CD8-positive, alpha-beta memory T cell (primary cell): ENCODE measurements around the gene UST. TPM values are rescaled to one million over a fixed set of nuclear protein-coding genes. Genes with fewer than 3 reads are reported as not detected.

Experiments used
- CTCF ChIA-PET: fragments of 350-600 bp; sonication (Branson Sonifier 250); formaldehyde crosslinking; loops from one replicate; lab custom pipeline; 2021; ENCODE audit warnings: antibody characterized with exemption; lab: Charles Lee
- POLR2A ChIA-PET: fragments of 350-600 bp; sonication (Branson Sonifier 250); formaldehyde crosslinking; loops from one replicate; lab custom pipeline; 2021; ENCODE audit warnings: antibody characterized with exemption; lab: Charles Lee
- DNase-seq, 5 donors: peaks; one replicate each; pipeline versions ENCODE4 v3.0.0 to v3.0.0-alpha.2; 2020 to 2022; ENCODE audit warnings: mixed read lengths in 1 of 5
- H3K27ac ChIP-seq: one replicate; pipeline ENCODE4 v1.7.0; 2013; ENCODE audit warnings: low read depth, mild to moderate bottlenecking, low read length, moderate library complexity
- H3K27me3 ChIP-seq: 2 replicates; pipeline ENCODE4 v1.7.0; 2013; ENCODE audit warnings: low read length, mild to moderate bottlenecking; ENCODE audit not compliant: insufficient read depth, poor library complexity, severe bottlenecking
- H3K36me3 ChIP-seq: 2 replicates; pipeline ENCODE4 v1.7.0; 2013; ENCODE audit warnings: mild to moderate bottlenecking, low read length, moderate library complexity; ENCODE audit not compliant: insufficient read depth
- H3K4me1 ChIP-seq: 2 replicates; pipeline ENCODE4 v1.7.0; 2013; ENCODE audit warnings: mild to moderate bottlenecking, low read length, moderate library complexity; ENCODE audit not compliant: insufficient read depth
- H3K4me3 ChIP-seq: 2 replicates; pipeline ENCODE4 v1.7.0; 2013; ENCODE audit warnings: mild to moderate bottlenecking, low read length
- H3K9me3 ChIP-seq: 2 replicates; pipeline ENCODE4 v1.7.0; 2013; ENCODE audit warnings: mild to moderate bottlenecking, low read length
- H3K27ac Mint-ChIP-seq, 8 donors: one replicate each; pipeline ENCODE4 v1.8.0; 2020 to 2021; ENCODE audit warnings: mixed read lengths in 8 of 8, mild to moderate bottlenecking in 6 of 8, inconsistent platforms in 3 of 8, moderate library complexity in 3 of 8
- H3K27me3 Mint-ChIP-seq, 2 donors: one replicate each; pipeline ENCODE4 v1.8.0; 2020 to 2021; ENCODE audit warnings: mixed read lengths in 2 of 2, mild to moderate bottlenecking in 1 of 2, moderate library complexity in 1 of 2
- H3K36me3 Mint-ChIP-seq, 3 donors: one replicate each; pipeline ENCODE4 v1.8.0; 2020 to 2021; ENCODE audit warnings: mixed read lengths in 3 of 3, inconsistent platforms in 1 of 3, mild to moderate bottlenecking in 1 of 3
- H3K4me1 Mint-ChIP-seq, 3 donors: one replicate each; pipeline ENCODE4 v1.8.0; 2020 to 2021; ENCODE audit warnings: mixed read lengths in 3 of 3, inconsistent platforms in 1 of 3, mild to moderate bottlenecking in 1 of 3
- H3K4me3 Mint-ChIP-seq, 7 donors: one replicate each; pipeline ENCODE4 v1.8.0; 2020 to 2021; ENCODE audit warnings: mixed read lengths in 7 of 7, mild to moderate bottlenecking in 6 of 7, moderate library complexity in 4 of 7, inconsistent platforms in 2 of 7
- H3K9me3 Mint-ChIP-seq, 5 donors: one replicate each; pipeline ENCODE4 v1.8.0; 2020 to 2022; ENCODE audit warnings: mixed read lengths in 5 of 5, mild to moderate bottlenecking in 3 of 5, moderate library complexity in 2 of 5, inconsistent platforms in 1 of 5
- polyA plus RNA-seq: library from polyadenylated mRNA; unstranded; fragments of 300-500 nt; fragmentation: Illumina TruSeq; gene quantifications from one replicate; pipeline ENCODE4 v1.2.3, GENCODE V29; 2021
- total RNA-seq, 2 experiments: library from RNA; stranded (reverse); gene quantifications; one replicate each; pipeline ENCODE4 v1.2.3, GENCODE V29; 2021

UST gene
- total and polyA plus RNA-seq, 3 experiments from 2014 or later, result 2.4 to 7.8 (median 6.4) TPM

DNA sequence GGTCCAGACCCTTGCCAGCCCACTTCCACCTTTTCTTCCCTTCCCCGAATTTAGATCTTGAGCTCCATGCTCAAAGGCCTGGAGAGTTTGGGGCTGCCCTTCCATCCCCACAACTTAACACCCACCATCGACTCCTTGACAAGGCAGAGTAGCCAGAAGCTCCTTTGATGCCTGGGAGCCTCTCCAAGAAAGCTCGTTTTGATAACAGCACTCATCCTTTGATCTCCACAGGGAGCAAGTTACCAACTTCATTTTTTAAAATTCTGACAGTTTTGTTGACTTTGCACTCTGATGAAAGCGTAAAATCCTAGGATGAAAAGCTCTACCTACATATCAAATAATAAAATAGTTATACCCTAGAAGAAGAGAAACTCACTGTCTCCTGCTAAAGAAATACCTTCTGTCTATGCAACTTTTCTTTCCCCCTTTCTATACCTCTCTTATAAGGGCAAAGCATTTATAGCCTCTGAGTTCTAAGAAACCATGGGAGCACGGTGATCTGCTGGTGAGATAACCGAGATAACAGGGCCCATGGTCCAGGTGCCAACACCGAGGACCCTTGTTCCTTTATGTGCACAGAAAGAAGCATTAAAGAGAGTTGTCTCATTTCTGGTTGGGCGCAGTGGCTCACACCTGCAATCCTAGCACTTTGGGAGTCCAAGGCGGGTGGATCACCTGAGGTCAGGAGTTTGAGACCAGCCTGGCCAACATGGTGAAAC, 134.9 kb downstream of the UST start:
- no peaks in the 10 kb centered on the region for H3K27me3 ChIP-seq
- no peaks in the 10 kb centered on the region for H3K4me1 ChIP-seq
- peaks cover 1 to 26% (median 7%) of the 10 kb centered on the region in 3 donors for H3K4me1 Mint-ChIP-seq
- no peak overlapping the region for H3K4me3 ChIP-seq
- CTCF ChIA-PET, result interaction anchor here (0.7 kb wide), 1 partner anchor 726 kb away, joined by 3 read pairs; no protein-coding TSS in a partner anchor
- DNase-seq, result no peak
- peak overlapping the region in 1 of 8 donors; percentile 10 for H3K27ac Mint-ChIP-seq
- H3K27ac ChIP-seq, result no peak overlapping the region
- POLR2A ChIA-PET, result no interaction called here
- H3K9me3 Mint-ChIP-seq, result no peaks in the 10 kb centered on the region
- no peaks in the 10 kb centered on the region for H3K36me3 Mint-ChIP-seq
- no peaks in the 10 kb centered on the region for H3K9me3 ChIP-seq
- no peak overlapping the region for H3K4me3 Mint-ChIP-seq
- no peaks in the 10 kb centered on the region for H3K27me3 Mint-ChIP-seq
- H3K36me3 ChIP-seq, result no peaks in the 10 kb centered on the region

DNA sequence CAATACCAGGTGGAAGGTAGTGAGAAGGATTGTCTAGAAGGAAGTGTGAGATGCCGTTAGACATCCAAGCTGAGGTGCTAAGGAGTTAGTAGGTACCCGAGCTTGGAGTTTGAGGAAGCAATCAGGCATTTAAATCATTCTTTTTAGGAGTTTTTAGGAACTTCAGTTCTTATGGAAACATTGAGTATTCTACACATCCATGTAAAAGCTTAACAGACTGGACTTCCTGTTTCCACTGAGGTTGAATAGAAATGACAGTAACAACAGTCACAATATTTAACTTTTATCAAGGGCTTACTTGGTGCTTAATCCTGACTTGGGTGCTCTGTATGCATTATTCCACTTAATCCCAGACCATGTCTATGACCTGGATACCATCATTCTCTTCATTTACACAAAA, 136.4 kb downstream of the UST start:
- no peak for DNase-seq

DNA sequence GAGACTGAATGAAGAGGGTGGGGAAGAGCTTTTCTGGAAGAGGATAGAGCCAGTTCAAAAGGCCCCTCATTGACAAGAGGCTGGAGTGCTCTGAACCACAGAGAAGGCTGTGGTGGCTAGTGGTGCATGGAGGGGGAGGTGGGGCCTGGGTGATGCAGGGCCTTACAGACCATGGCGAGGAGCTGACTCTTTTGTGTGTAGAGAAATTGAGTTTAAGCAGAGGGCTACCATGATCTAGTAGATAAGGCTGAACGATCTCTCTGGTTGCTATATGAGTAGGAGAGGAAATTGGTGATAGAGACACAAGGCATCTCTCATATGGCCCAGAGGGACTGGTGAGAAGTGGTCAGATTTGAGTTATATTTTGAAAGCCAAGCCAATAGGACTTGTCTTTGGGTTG, 137.6 kb downstream of the UST start:
- ChIA-PET CTCF (interaction anchor here (0.5 kb wide), 1 partner anchor 136 kb away, joined by 3 read pairs; no protein-coding TSS in a partner anchor), POLR2A (no interaction called here)
- H3K27ac ChIP-seq, result no peak overlapping the region
- H3K27me3 Mint-ChIP-seq, result no peaks in the 10 kb centered on the region
- no peak overlapping the region for H3K4me3 ChIP-seq
- no peak for DNase-seq
- peaks cover 4 to 15% (median 6%) of the 10 kb centered on the region in 3 donors for H3K36me3 Mint-ChIP-seq
- H3K9me3 ChIP-seq, result no peaks in the 10 kb centered on the region
- H3K36me3 ChIP-seq, result no peaks in the 10 kb centered on the region
- peaks cover 0 to 20% (median 3%) of the 10 kb centered on the region in 3 donors for H3K4me1 Mint-ChIP-seq
- no peak overlapping the region for H3K4me3 Mint-ChIP-seq
- H3K27ac Mint-ChIP-seq, result no peak overlapping the region
- H3K4me1 ChIP-seq, result no peaks in the 10 kb centered on the region
- H3K9me3 Mint-ChIP-seq, result no peaks in the 10 kb centered on the region
- no peaks in the 10 kb centered on the region for H3K27me3 ChIP-seq

More for the DNA sequence above, 136.4 kb downstream of the UST start:
- Histone ChIP-seq H3K4me1 (no peaks in the 10 kb centered on the region), H3K4me3 (no peak overlapping the region), H3K36me3 (no peaks in the 10 kb centered on the region), H3K27ac (no peak overlapping the region), H3K27me3 (no peaks in the 10 kb centered on the region), H3K9me3 (no peaks in the 10 kb centered on the region)
- Mint-ChIP-seq H3K36me3 (peaks cover 4 to 13% (median 6%) of the 10 kb centered on the region in 3 donors), H3K27me3 (no peaks in the 10 kb centered on the region), H3K4me3 (no peak overlapping the region), H3K9me3 (no peaks in the 10 kb centered on the region), H3K27ac (no peak overlapping the region), H3K4me1 (peaks cover 1 to 26% (median 6%) of the 10 kb centered on the region in 3 donors)
- POLR2A ChIA-PET, result no interaction called here
- CTCF ChIA-PET, result no interaction called here

DNA sequence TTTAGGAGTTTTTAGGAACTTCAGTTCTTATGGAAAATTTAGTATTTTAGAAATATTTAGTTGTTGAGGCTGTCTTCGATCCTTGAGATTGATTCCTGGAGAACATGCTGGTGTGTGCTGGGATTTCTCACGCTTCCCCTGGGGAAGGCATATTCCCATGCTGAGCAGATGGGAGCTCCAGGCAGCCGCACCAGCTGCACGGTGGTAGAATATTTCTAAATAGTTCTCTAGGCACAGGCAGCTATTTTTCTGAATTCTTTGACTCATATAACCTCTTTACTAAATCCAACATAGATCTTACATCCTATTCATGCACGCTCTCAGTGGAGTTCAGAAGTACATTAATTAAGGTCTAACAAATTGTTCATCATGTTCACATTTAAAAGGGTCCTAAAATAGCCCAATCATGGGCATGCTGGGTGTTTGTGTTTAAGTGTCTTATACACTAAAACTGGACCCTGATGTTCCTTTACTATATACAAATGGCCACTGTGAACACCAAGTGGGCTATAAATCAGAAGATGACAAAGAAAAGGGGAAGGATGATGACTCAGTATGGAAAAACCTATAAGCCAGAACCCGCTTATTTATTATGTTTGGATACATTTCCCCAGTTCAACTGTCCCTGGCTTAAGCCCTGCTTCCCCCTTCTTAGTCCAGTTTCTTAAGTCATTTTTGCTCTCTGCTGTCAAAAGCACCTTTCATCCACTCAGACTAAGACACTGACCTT, 138.5 kb downstream of the UST start:
- Mint-ChIP-seq H3K27me3 (no peaks in the 10 kb centered on the region), H3K36me3 (peaks cover 6 to 15% (median 8%) of the 10 kb centered on the region in 3 donors), H3K4me3 (no peak overlapping the region), H3K4me1 (peaks cover 0 to 17% (median 0%) of the 10 kb centered on the region in 3 donors), H3K9me3 (no peaks in the 10 kb centered on the region), H3K27ac (no peak overlapping the region)
- POLR2A ChIA-PET, result no interaction called here
- Histone ChIP-seq H3K27ac (no peak overlapping the region), H3K4me1 (no peaks in the 10 kb centered on the region), H3K9me3 (no peaks in the 10 kb centered on the region), H3K27me3 (no peaks in the 10 kb centered on the region), H3K36me3 (no peaks in the 10 kb centered on the region), H3K4me3 (no peak overlapping the region)
- no peak for DNase-seq
- CTCF ChIA-PET, result interaction anchor here (0.5 kb wide), 1 partner anchor 137 kb away, joined by 3 read pairs; no protein-coding TSS in a partner anchor

GRCh38 chr6:148885925-148886845, 139.4 kb downstream of the UST start:
- no peaks in the 10 kb centered on the region for H3K9me3 ChIP-seq
- no peak overlapping the region for H3K4me3 Mint-ChIP-seq
- DNase-seq, result no peak
- no peak overlapping the region for H3K27ac Mint-ChIP-seq
- peaks cover 6 to 17% (median 8%) of the 10 kb centered on the region in 3 donors for H3K36me3 Mint-ChIP-seq
- H3K4me3 ChIP-seq, result no peak overlapping the region
- H3K27me3 Mint-ChIP-seq, result no peaks in the 10 kb centered on the region
- H3K36me3 ChIP-seq, result no peaks in the 10 kb centered on the region
- H3K27ac ChIP-seq, result no peak overlapping the region
- CTCF ChIA-PET, result no interaction called here
- H3K9me3 Mint-ChIP-seq, result no peaks in the 10 kb centered on the region
- POLR2A ChIA-PET, result no interaction called here
- H3K4me1 Mint-ChIP-seq, result peaks cover 0 to 16% (median 0%) of the 10 kb centered on the region in 3 donors
- H3K4me1 ChIP-seq, result no peaks in the 10 kb centered on the region
- H3K27me3 ChIP-seq, result no peaks in the 10 kb centered on the region

DNA sequence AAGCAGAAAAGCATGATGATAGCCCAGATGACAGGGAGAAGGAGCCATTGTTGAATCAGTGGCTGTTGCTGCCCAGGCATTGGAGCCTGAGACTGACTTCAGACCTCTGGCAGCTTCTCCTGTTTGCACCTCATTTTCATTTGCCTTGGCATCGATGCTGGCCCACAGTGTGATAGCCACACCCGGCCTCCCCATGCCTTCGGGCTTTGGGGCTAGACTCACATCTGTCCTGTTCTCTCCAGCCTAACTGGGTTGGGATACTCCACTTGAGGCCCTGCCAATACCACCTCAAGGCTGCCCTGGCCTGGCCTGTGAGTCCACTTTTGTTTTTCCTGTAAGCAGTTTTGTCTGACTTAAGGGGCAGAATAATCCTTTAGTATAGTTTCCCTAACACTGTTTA, 140.4 kb downstream of the UST start:
- ChIA-PET POLR2A (no interaction called here), CTCF (no interaction called here)
- no peak for DNase-seq
- H3K4me1 Mint-ChIP-seq, result peaks cover 0 to 9% (median 0%) of the 10 kb centered on the region in 3 donors
- Histone ChIP-seq H3K4me1 (no peaks in the 10 kb centered on the region), H3K36me3 (no peaks in the 10 kb centered on the region), H3K9me3 (no peaks in the 10 kb centered on the region), H3K27ac (no peak overlapping the region), H3K4me3 (no peak overlapping the region), H3K27me3 (no peaks in the 10 kb centered on the region)
- no peak overlapping the region for H3K27ac Mint-ChIP-seq
- no peaks in the 10 kb centered on the region for H3K27me3 Mint-ChIP-seq
- H3K9me3 Mint-ChIP-seq, result no peaks in the 10 kb centered on the region
- peaks cover 6 to 17% (median 8%) of the 10 kb centered on the region in 3 donors for H3K36me3 Mint-ChIP-seq
- no peak overlapping the region for H3K4me3 Mint-ChIP-seq

DNA sequence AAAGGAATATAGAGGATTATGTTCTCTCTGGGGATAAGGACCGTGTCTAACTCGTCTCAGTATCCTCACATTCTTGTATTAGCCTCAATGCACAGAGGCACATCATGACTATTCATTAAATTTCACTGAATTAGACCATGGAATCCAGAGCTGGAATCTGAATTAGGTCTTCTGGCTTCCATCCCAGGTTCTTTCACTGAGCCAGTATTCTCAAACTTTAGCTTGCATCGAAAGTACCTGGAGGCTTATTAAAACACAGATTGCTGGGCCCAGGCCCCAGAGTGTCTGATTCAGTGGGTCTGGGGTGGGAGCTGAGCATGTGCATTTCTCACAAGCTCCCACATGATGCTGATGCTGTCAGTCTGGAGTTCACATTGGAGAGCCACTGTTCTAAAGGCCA, 142.0 kb downstream of the UST start:
- POLR2A ChIA-PET, result no interaction called here
- Mint-ChIP-seq H3K27me3 (no peaks in the 10 kb centered on the region), H3K9me3 (no peaks in the 10 kb centered on the region), H3K36me3 (peaks cover 6 to 17% (median 8%) of the 10 kb centered on the region in 3 donors), H3K4me3 (no peak overlapping the region), H3K27ac (no peak overlapping the region), H3K4me1 (no peaks in the 10 kb centered on the region)
- no peak for DNase-seq
- no peaks in the 10 kb centered on the region for H3K9me3 ChIP-seq
- no peaks in the 10 kb centered on the region for H3K27me3 ChIP-seq
- CTCF ChIA-PET, result no interaction called here
- no peak overlapping the region for H3K4me3 ChIP-seq
- no peaks in the 10 kb centered on the region for H3K36me3 ChIP-seq
- no peaks in the 10 kb centered on the region for H3K4me1 ChIP-seq
- no peak overlapping the region for H3K27ac ChIP-seq
